Astrocyte (in vitro differentiated cells and primary cell): Measurements from ENCODE around the gene RNU2-1. TPM values are rescaled to one million over a fixed set of nuclear protein-coding genes. Genes with fewer than 3 reads are reported as not detected.

Experiments
- DNase-seq: peaks from one replicate; pipeline ENCODE4 v3.0.0-alpha.2; 2010; ENCODE audit warnings: low read depth
- FAIRE-seq: peaks from 2 replicates; lab custom pipeline; 2011; peaks lifted over from hg19 to GRCh38; lab: Jason Lieb, UNC
- H2AFZ ChIP-seq: 2 replicates; pipeline ENCODE4 v1.6.0; 2012; ENCODE audit warnings: low read depth, low read length, inconsistent platforms
- H3K27ac ChIP-seq: 2 replicates; pipeline ENCODE4 v1.5.1; 2011; ENCODE audit warnings: low read depth, low read length, inconsistent platforms
- H3K27me3 ChIP-seq: 2 replicates; pipeline ENCODE4 v1.6.0; 2011; ENCODE audit warnings: low read length, inconsistent platforms; ENCODE audit not compliant: insufficient read depth
- H3K36me3 ChIP-seq: 2 replicates; pipeline ENCODE4 v1.5.1; 2011; ENCODE audit warnings: low read length, inconsistent platforms; ENCODE audit not compliant: insufficient read depth
- H3K4me1 ChIP-seq: 2 replicates; pipeline ENCODE4 v1.5.1; 2011; ENCODE audit warnings: low read length, inconsistent platforms; ENCODE audit not compliant: insufficient read depth
- H3K4me2 ChIP-seq: 2 replicates; pipeline ENCODE4 v1.6.0; 2012; ENCODE audit warnings: low read length, inconsistent platforms
- H3K4me3 ChIP-seq: 2 replicates; pipeline ENCODE4 v1.5.1; 2011; ENCODE audit warnings: low read depth, mild to moderate bottlenecking, low read length, inconsistent platforms; ENCODE audit not compliant: insufficient read depth
- H3K79me2 ChIP-seq: 2 replicates; pipeline ENCODE4 v1.6.0; 2012; ENCODE audit warnings: mild to moderate bottlenecking, low read length, inconsistent platforms; ENCODE audit not compliant: insufficient read depth
- H3K9ac ChIP-seq: 2 replicates; pipeline ENCODE4 v1.6.0; 2012; ENCODE audit warnings: mild to moderate bottlenecking, low read length, inconsistent platforms
- H3K9me3 ChIP-seq: 2 replicates; pipeline ENCODE4 v1.5.1; 2012; ENCODE audit warnings: low read depth, mild to moderate bottlenecking, low read length, inconsistent platforms; ENCODE audit not compliant: insufficient read depth
- H4K20me1 ChIP-seq: 2 replicates; pipeline ENCODE4 v1.6.0; 2012; ENCODE audit warnings: low read length, inconsistent platforms; ENCODE audit not compliant: insufficient read depth
- H3K27ac Mint-ChIP-seq: one replicate; pipeline ENCODE4 v1.8.0; 2021; ENCODE audit warnings: mild to moderate bottlenecking, mixed read lengths; ENCODE audit not compliant: unreplicated experiment
- H3K27me3 Mint-ChIP-seq: one replicate; pipeline ENCODE4 v1.8.0; 2021; ENCODE audit warnings: low read depth, mixed read lengths; ENCODE audit not compliant: unreplicated experiment
- H3K36me3 Mint-ChIP-seq: one replicate; pipeline ENCODE4 v1.8.0; 2021; ENCODE audit warnings: low read depth, mixed read lengths; ENCODE audit not compliant: unreplicated experiment
- H3K4me1 Mint-ChIP-seq: one replicate; pipeline ENCODE4 v1.8.0; 2021; ENCODE audit warnings: low read depth, mixed read lengths; ENCODE audit not compliant: unreplicated experiment
- H3K4me3 Mint-ChIP-seq: one replicate; pipeline ENCODE4 v1.8.0; 2021; ENCODE audit warnings: mild to moderate bottlenecking, moderate library complexity, mixed read lengths; ENCODE audit not compliant: unreplicated experiment
- H3K9me3 Mint-ChIP-seq: one replicate; pipeline ENCODE4 v1.8.0; 2021; ENCODE audit warnings: mild to moderate bottlenecking, mixed read lengths; ENCODE audit not compliant: unreplicated experiment
- EZH2 ChIP-seq: IDR thresholded peaks from 2 replicates; pipeline ENCODE4 v1.6.1; 2012; ENCODE audit warnings: mild to moderate bottlenecking, low read length, inconsistent platforms; ENCODE audit not compliant: insufficient read depth
- total RNA-seq: library from RNA; stranded (reverse); gene quantifications from 2 replicates; pipeline ENCODE4 v1.2.1, GENCODE V29; 2021
- TF ChIP-seq, protein P1 (sequence below): IDR thresholded peaks from 2 replicates; pipeline ENCODE4 v1.5.1; 2011; ENCODE audit warnings: low read depth, mild to moderate bottlenecking, inconsistent platforms, low read length, moderate library complexity; ENCODE audit not compliant: insufficient read depth

The RNU2-1 gene
- total RNA-seq, 1 donor from 2014 or later: 4,186 TPM

- Mint-ChIP-seq H3K4me3 (no peak overlapping the region), H3K27ac (no peak overlapping the region), H3K36me3 (peaks cover 36% of the 10 kb centered on the region), H3K9me3 (no peaks in the 10 kb centered on the region), H3K27me3 (no peaks in the 10 kb centered on the region), H3K4me1 (no peaks in the 10 kb centered on the region)
- H3K79me2 ChIP-seq: no peaks in the 10 kb centered on the region
- H3K36me3 ChIP-seq: peaks cover 20% of the 10 kb centered on the region
- no peaks in the 10 kb centered on the region for H3K4me1 ChIP-seq
- H2AFZ ChIP-seq: no peak overlapping the region
- H3K27ac ChIP-seq: no peak overlapping the region
- peaks cover 18% of the 10 kb centered on the region for H4K20me1 ChIP-seq
- H3K9ac ChIP-seq: no peak overlapping the region
- TF ChIP-seq EZH2: no peak
- TF ChIP-seq, protein P1, sequence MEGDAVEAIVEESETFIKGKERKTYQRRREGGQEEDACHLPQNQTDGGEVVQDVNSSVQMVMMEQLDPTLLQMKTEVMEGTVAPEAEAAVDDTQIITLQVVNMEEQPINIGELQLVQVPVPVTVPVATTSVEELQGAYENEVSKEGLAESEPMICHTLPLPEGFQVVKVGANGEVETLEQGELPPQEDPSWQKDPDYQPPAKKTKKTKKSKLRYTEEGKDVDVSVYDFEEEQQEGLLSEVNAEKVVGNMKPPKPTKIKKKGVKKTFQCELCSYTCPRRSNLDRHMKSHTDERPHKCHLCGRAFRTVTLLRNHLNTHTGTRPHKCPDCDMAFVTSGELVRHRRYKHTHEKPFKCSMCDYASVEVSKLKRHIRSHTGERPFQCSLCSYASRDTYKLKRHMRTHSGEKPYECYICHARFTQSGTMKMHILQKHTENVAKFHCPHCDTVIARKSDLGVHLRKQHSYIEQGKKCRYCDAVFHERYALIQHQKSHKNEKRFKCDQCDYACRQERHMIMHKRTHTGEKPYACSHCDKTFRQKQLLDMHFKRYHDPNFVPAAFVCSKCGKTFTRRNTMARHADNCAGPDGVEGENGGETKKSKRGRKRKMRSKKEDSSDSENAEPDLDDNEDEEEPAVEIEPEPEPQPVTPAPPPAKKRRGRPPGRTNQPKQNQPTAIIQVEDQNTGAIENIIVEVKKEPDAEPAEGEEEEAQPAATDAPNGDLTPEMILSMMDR: no peak
- no peaks in the 10 kb centered on the region for H3K27me3 ChIP-seq
- no peak overlapping the region for H3K4me3 ChIP-seq
- DNase-seq (no peak), FAIRE-seq (no peak)
- no peak overlapping the region for H3K4me2 ChIP-seq
- no peaks in the 10 kb centered on the region for H3K9me3 ChIP-seq
Measured at GRCh38 chr17:43220511-43221125, 13.2 kb downstream of the RNU2-1 start.

GRCh38 chr17:43219746-43220380, 13.9 kb downstream of the RNU2-1 start:
- Histone ChIP-seq H2AFZ (no peak overlapping the region), H3K4me3 (no peak overlapping the region), H4K20me1 (peaks cover 23% of the 10 kb centered on the region), H3K4me1 (no peaks in the 10 kb centered on the region), H3K27ac (no peak overlapping the region), H3K36me3 (peaks cover 22% of the 10 kb centered on the region), H3K9ac (no peak overlapping the region), H3K9me3 (no peaks in the 10 kb centered on the region), H3K27me3 (no peaks in the 10 kb centered on the region), H3K4me2 (no peak overlapping the region), H3K79me2 (no peaks in the 10 kb centered on the region)
- no peak overlapping the region for H3K27ac Mint-ChIP-seq
- DNase-seq (no peak), FAIRE-seq (no peak)
- H3K4me3 Mint-ChIP-seq: no peak overlapping the region
- TF ChIP-seq, protein P1: no peak
- no peak for TF ChIP-seq EZH2
- H3K27me3 Mint-ChIP-seq: no peaks in the 10 kb centered on the region
- H3K36me3 Mint-ChIP-seq: peaks cover 37% of the 10 kb centered on the region
- H3K4me1 Mint-ChIP-seq: no peaks in the 10 kb centered on the region
- no peaks in the 10 kb centered on the region for H3K9me3 Mint-ChIP-seq

DNA sequence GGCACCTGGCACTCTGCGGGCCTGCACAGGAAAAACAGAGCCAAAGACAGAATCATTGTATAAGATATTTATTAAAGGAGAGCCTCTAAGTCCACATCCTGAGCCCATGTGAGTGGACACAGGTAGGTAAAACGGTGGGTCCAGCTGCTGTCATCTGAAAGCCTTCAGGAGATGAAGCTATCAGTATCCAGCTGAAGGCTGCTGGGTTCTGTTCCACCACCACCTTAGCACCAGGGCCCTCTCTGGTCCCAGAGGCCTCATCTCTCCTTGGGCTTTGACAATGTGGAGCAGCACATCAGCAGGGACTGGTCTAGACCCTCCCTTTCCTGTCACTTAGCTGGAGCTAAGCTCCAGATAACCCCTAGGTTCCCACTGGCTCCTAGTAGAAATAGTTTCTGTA, 14.8 kb downstream of the RNU2-1 start:
- Histone ChIP-seq H3K9me3 (no peaks in the 10 kb centered on the region), H3K79me2 (no peaks in the 10 kb centered on the region), H3K4me1 (no peaks in the 10 kb centered on the region), H3K4me3 (no peak overlapping the region), H4K20me1 (peaks cover 16% of the 10 kb centered on the region), H3K9ac (no peak overlapping the region), H3K27me3 (no peaks in the 10 kb centered on the region), H3K4me2 (no peak overlapping the region), H3K36me3 (peaks cover 27% of the 10 kb centered on the region), H2AFZ (no peak overlapping the region), H3K27ac (no peak overlapping the region)
- Mint-ChIP-seq H3K4me1 (no peaks in the 10 kb centered on the region), H3K4me3 (no peak overlapping the region), H3K9me3 (no peaks in the 10 kb centered on the region), H3K27ac (no peak overlapping the region), H3K27me3 (no peaks in the 10 kb centered on the region), H3K36me3 (peaks cover 30% of the 10 kb centered on the region)
- TF ChIP-seq, protein P1: no peak
- TF ChIP-seq EZH2: no peak
- FAIRE-seq: no peak
- DNase-seq: no peak
